WERI-Rb-1 (cell line): ENCODE data around the gene ZNF138.

Source experiments
- DNase-seq: peaks from one replicate; pipeline ENCODE4 v3.0.0-alpha.2; 2020
- H3K27ac ChIP-seq: fragments of 250-450 bp; sonication (Bioruptor Pico); 2 replicates; pipeline ENCODE4 v1.5.1; 2020; ENCODE audit warnings: mild to moderate bottlenecking, moderate library complexity
- H3K27me3 ChIP-seq: fragments of 250-450 bp; sonication (Bioruptor Pico); 2 replicates; pipeline ENCODE4 v1.5.1; 2021; ENCODE audit warnings: mild to moderate bottlenecking, low read depth, moderate library complexity; ENCODE audit not compliant: insufficient read depth, severe bottlenecking
- H3K36me3 ChIP-seq: fragments of 250-450 bp; sonication (Bioruptor Pico); 2 replicates; pipeline ENCODE4 v1.5.1; 2020; ENCODE audit warnings: mild to moderate bottlenecking, moderate library complexity
- H3K4me3 ChIP-seq: 2 replicates; pipeline ENCODE4 v1.5.1; 2011; ENCODE audit warnings: low read depth, mild to moderate bottlenecking, control low read depth, low read length
- H3K9me3 ChIP-seq: fragments of 250-450 bp; sonication (Bioruptor Pico); 2 replicates; pipeline ENCODE4 v1.5.1; 2021; ENCODE audit warnings: mild to moderate bottlenecking, moderate library complexity; ENCODE audit not compliant: severe bottlenecking
- TF ChIP-seq, protein P1 (sequence below): IDR thresholded peaks from 2 replicates; pipeline ENCODE4 v1.5.1; 2011; ENCODE audit warnings: low read depth, mild to moderate bottlenecking, control low read depth, inconsistent platforms, low read length

The ZNF138 gene

DNA sequence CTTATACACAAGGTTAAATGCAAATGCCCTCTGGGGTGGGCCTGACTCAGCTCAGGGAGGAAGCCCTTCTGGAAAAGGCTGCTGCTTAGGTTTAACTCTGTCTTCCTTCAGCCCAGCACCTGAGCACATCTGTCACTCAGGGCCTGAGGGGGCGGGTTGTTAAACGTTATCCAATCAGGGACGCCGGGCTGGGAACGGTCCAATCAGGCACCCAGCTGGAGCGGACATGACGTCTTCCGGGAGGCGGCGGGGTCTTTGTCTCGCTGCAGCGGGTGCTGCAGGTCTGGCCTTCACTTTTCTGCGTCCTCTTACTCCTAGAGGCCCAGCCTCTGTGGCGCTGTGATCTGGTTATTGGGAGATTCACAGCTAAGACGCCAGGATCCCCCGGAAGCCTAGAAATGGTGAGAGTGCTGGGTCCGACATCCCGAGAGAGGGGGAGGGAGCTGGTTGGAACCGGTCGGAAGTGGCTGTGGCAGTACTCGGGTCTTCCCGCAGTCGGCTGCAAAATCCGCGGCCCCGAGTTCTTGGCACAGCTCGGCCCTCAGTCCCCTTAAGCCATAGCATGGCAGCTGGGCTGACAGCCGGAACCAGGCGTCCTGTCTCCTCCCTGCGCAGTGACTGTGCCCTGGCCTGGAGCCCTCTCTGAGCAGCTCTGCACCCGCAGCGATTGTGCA is at the start of gene ZNF138:
TSS of gene ZNF138 (plus strand) at position 258 of the 674 bp plus-strand sequence. CDS start at position 399, 141 bp downstream.
- DNase-seq = peak; percentile 97
- H3K27ac ChIP-seq = peak within 1 kb of the TSS; percentile 91
- TF ChIP-seq, protein P1, sequence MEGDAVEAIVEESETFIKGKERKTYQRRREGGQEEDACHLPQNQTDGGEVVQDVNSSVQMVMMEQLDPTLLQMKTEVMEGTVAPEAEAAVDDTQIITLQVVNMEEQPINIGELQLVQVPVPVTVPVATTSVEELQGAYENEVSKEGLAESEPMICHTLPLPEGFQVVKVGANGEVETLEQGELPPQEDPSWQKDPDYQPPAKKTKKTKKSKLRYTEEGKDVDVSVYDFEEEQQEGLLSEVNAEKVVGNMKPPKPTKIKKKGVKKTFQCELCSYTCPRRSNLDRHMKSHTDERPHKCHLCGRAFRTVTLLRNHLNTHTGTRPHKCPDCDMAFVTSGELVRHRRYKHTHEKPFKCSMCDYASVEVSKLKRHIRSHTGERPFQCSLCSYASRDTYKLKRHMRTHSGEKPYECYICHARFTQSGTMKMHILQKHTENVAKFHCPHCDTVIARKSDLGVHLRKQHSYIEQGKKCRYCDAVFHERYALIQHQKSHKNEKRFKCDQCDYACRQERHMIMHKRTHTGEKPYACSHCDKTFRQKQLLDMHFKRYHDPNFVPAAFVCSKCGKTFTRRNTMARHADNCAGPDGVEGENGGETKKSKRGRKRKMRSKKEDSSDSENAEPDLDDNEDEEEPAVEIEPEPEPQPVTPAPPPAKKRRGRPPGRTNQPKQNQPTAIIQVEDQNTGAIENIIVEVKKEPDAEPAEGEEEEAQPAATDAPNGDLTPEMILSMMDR = no peak

DNA sequence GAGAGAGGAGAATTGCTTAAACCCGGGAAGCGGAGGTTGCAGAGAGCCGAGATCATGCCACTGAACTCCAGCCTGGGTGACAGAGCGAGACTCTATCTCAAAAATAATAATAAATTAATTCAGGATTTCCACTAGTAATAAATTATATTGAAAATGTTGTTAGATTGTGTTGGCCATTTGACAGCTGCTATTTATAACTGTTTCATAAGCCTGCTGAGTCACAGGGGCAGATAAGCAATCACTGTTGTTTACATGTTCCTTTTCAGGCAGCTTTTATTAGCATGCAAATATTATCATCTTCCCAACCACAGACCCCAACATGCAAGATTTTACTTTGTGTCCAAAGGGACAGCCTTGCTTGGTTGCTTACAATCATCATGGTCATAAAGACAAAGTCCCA is 49.5 kb upstream of the ZNF138 start:
- TF ChIP-seq, protein P1 = no peak
- H3K27ac ChIP-seq = no peak overlapping the region
- peaks cover 6% of the 10 kb centered on the region for H3K9me3 ChIP-seq
- no peak for DNase-seq
- no peaks in the 10 kb centered on the region for H3K36me3 ChIP-seq
- H3K27me3 ChIP-seq = no peaks in the 10 kb centered on the region
- H3K4me3 ChIP-seq = no peak overlapping the region

More for the DNA sequence above, at the start of gene ZNF138:
- Histone ChIP-seq H3K36me3 (peaks cover 8% of the 10 kb centered on the region), H3K4me3 (peak within 1 kb of the TSS; percentile 94), H3K27me3 (no peaks in the 10 kb centered on the region), H3K9me3 (no peaks in the 10 kb centered on the region)

DNA sequence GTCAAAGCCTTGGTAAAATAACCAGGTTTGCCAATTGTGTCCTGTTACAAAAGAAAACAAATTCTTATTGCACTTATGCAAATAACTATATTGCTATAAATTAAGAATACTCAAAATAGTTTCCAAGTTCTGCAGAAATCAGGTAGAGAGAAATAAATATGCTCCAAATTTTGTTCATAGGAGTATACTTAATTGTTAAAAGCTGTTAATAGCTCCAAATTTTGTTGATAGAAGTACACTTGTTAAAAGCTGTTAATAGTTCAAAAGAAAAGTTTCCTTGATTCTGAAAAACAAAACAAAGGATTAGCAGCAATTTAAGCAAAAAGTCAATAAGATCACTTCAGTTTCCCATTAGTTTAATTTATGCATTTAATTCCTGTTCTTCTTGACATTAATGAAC is 46.4 kb upstream of the ZNF138 start:
- TF ChIP-seq, protein P1 = no peak
- H3K27me3 ChIP-seq = no peaks in the 10 kb centered on the region
- no peaks in the 10 kb centered on the region for H3K36me3 ChIP-seq
- DNase-seq = no peak
- no peak overlapping the region for H3K4me3 ChIP-seq
- peaks cover 5% of the 10 kb centered on the region for H3K9me3 ChIP-seq
- H3K27ac ChIP-seq = no peak overlapping the region

DNA sequence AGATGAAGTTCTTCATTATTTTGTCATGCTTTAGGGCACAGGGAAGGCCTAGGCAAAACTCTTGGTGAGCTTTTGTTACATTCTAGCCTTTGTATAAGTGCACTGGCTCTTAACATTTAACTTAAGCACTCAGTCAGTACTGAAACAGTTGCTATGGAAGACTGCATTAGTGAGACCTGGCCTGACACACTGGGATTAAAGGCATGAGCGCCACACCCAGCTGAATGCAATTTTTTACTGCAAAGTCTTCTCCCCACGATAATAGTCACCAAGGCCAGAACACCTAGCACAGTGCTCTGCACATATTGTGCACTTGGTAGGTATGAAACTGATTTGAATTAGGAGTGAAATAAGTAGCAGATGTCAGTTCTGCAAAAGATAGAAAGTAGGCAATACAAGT is 41.2 kb upstream of the ZNF138 start:
- no peak overlapping the region for H3K27ac ChIP-seq
- H3K27me3 ChIP-seq = no peaks in the 10 kb centered on the region
- H3K9me3 ChIP-seq = peaks cover 4% of the 10 kb centered on the region
- TF ChIP-seq, protein P1 = no peak
- no peak overlapping the region for H3K4me3 ChIP-seq
- DNase-seq = no peak
- no peaks in the 10 kb centered on the region for H3K36me3 ChIP-seq

DNA sequence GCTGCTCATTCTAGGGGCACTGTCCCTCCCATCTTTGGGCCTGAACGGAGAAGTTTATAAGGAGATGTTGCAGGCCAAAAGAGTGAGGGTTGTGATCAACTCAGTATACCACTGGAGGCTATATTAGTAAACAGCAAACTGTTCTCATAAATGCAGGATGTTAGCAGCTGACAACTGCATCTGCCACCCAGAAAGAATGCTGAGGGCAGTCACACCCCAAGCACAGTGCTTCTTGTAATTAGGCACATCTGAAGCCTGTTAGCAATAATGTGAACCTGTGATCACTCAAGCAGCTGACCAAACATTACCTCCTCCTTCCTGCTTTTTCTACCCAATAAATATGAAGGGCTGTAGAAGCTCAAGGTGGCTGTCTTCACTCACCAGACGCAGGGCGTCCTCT is 38.4 kb upstream of the ZNF138 start:
- TF ChIP-seq, protein P1 = no peak
- Histone ChIP-seq H3K27ac (no peak overlapping the region), H3K4me3 (no peak overlapping the region), H3K9me3 (no peaks in the 10 kb centered on the region), H3K36me3 (no peaks in the 10 kb centered on the region), H3K27me3 (no peaks in the 10 kb centered on the region)
- DNase-seq = no peak

DNA sequence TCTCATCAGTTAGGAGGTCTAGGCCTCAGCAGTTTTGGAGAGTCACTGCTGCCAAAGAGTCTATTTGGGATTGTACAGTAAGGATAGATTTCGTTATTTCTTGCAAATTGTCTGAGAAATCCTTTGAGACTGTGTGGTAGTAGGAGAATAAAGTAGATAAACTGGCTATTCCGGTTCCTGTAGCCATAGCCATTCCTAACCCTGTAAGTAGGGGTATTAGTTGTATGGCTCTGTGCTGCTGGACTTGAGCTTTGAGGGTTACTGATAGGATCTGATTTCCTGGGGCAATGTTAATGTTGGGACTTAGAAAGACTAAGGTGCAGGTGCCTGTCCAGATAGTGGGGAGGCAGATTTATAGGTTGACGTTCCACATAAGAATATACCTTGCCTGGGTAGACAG is 36.1 kb upstream of the ZNF138 start:
- Histone ChIP-seq H3K27ac (no peak overlapping the region), H3K27me3 (no peaks in the 10 kb centered on the region), H3K9me3 (no peaks in the 10 kb centered on the region), H3K4me3 (no peak overlapping the region), H3K36me3 (no peaks in the 10 kb centered on the region)
- DNase-seq = no peak
- TF ChIP-seq, protein P1 = no peak
